ENCODE measurements around the gene NPAS3. TPM values are rescaled to one million over a fixed set of nuclear protein-coding genes. Genes with fewer than 3 reads are reported as not detected.
A peak's percentile ranks its signal among the peaks of the same experiment; 100 is the strongest.

Gene NPAS3
- total RNA-seq, 1 experiment from 2014 or later, result 0.36 TPM

GRCh38 chr14:33679025-33679424, 740.3 kb downstream of the NPAS3 start:
- Histone ChIP-seq H2AFZ (ENCODE audit: low read length) (no peak overlapping the region), H3K4me1 (ENCODE audit: insufficient read depth, low read length) (peaks cover 65% of the 10 kb centered on the region), H3F3A (ENCODE audit: low read length, unreplicated experiment) (peaks cover 6% of the 10 kb centered on the region), H3K36me3 (ENCODE audit: low read depth, low read length) (no peaks in the 10 kb centered on the region), H3K9me2 (replicated peaks; ENCODE audit: low read length) (no peaks in the 10 kb centered on the region), H3K9ac (ENCODE audit: low read length) (peak overlapping the region; percentile 23; the same call in 1 of the 2 replicates), H3K4me2 (ENCODE audit: low read length) (peak overlapping the region; percentile 59), H4K20me1 (ENCODE audit: low read length) (no peaks in the 10 kb centered on the region), H3K79me2 (ENCODE audit: low read length) (no peaks in the 10 kb centered on the region), H3K27me3 (ENCODE audit: low read length) (no peaks in the 10 kb centered on the region), H3K9me3 (ENCODE audit: low read length) (no peaks in the 10 kb centered on the region), H3K4me3 (ENCODE audit: low read length) (peak overlapping the region; percentile 41), H3K27ac (ENCODE audit: low read length) (peak overlapping the region; percentile 80)
- POLR2A ChIA-PET (ENCODE audit: unreplicated experiment), result interaction anchor here (0.6 kb wide), 1 partner anchor 37 kb away, joined by 3 read pairs; no protein-coding TSS in a partner anchor
- intact Hi-C loops (cut with micrococcal nuclease), result loop anchor here (1.0 to 5.0 kb wide), 3 partner anchors 11 to 242 kb away; no protein-coding TSS in a partner anchor
- no peak for TF ChIP-seq EZH2phosphoT487 (IDR thresholded peaks at IDR 0.05; ENCODE audit: borderline replicate concordance, low read length)
- no peak for TF ChIP-seq EZH2 (IDR thresholded peaks at IDR 0.05; ENCODE audit: low read length, unreplicated experiment)
- CTCF ChIA-PET, result interaction anchor here (1.0 kb wide), 1 partner anchor 113 kb away, joined by 3 read pairs; no protein-coding TSS in a partner anchor
- peak; percentile 9 for ATAC-seq
- no peak for DNase-seq
- BruUV-seq (replicated peaks), result no TSS peak

DNA sequence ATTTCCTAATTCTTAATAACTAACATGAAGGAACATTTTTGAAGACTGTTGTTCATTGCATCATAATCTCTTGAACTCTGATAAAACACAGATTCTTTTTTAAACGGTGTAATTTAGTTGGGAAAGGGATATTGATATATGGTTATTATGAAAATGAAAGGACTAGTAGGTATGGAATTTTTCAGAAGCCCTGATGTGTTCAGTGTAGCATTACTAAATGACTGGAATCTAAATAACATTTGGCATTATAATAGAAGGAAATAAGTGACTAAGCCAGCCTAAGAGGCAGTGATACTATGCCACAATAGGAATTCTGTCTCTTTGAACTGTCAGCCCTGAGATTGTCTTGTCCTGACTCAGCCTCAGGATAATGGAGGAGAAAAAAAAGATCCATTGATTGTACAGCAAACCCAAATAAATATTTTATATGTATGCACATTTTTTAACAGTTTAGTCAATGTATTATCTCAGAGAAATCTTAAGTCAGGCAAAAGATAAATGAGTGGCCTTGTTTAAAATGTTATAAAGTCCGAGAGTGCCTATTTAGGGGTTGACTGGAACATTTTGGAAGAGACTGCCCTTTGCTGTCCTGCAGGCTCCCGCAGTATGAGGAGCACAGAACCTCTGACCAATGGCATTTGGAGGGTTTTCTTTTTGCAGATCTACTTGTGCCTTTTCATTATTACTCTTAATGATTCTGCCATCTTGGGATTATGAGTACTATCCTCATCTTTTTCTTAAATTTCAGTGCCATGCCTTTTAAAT, 741.0 kb downstream of the NPAS3 start:
- no peaks in the 10 kb centered on the region for H3K27me3 ChIP-seq (ENCODE audit: low read length)
- no TSS peak for BruUV-seq (replicated peaks)
- ChIA-PET POLR2A (ENCODE audit: unreplicated experiment) (interaction anchor here (0.6 kb wide), 1 partner anchor 36 kb away, joined by 3 read pairs; no protein-coding TSS in a partner anchor), CTCF (interaction anchor here (1.0 kb wide), 1 partner anchor 113 kb away, joined by 3 read pairs; no protein-coding TSS in a partner anchor)
- peak overlapping the region; percentile 80 for H3K27ac ChIP-seq (ENCODE audit: low read length)
- peak overlapping the region; percentile 23 for H3K9ac ChIP-seq (ENCODE audit: low read length)
- intact Hi-C loops (cut with micrococcal nuclease), result loop anchor here (1.0 to 5.0 kb wide), 4 partner anchors 11 to 242 kb away; no protein-coding TSS in a partner anchor
- DNase-seq (peak; percentile 96), ATAC-seq (peak; percentile 92)
- no peaks in the 10 kb centered on the region for H3K79me2 ChIP-seq (ENCODE audit: low read length)
- no peaks in the 10 kb centered on the region for H3K9me2 ChIP-seq (replicated peaks; ENCODE audit: low read length)
- H3K4me3 ChIP-seq (ENCODE audit: low read length), result peak overlapping the region; percentile 41
- H3K9me3 ChIP-seq (ENCODE audit: low read length), result no peaks in the 10 kb centered on the region
- peaks cover 65% of the 10 kb centered on the region for H3K4me1 ChIP-seq (ENCODE audit: insufficient read depth, low read length)
- H3K36me3 ChIP-seq (ENCODE audit: low read depth, low read length), result no peaks in the 10 kb centered on the region
- TF ChIP-seq EZH2 (IDR thresholded peaks at IDR 0.05; ENCODE audit: low read length, unreplicated experiment), result no peak
- TF ChIP-seq EZH2phosphoT487 (IDR thresholded peaks at IDR 0.05; ENCODE audit: borderline replicate concordance, low read length), result no peak
- no peak for TF ChIP-seq CTCF (conservative IDR thresholded peaks at IDR 0.05; ENCODE audit: low read depth, low read length)
- peak overlapping the region; percentile 59 for H3K4me2 ChIP-seq (ENCODE audit: low read length)
- H2AFZ ChIP-seq (ENCODE audit: low read length), result peak overlapping the region; percentile 37
- H3F3A ChIP-seq (ENCODE audit: low read length, unreplicated experiment), result peaks cover 6% of the 10 kb centered on the region
- H4K20me1 ChIP-seq (ENCODE audit: low read length), result no peaks in the 10 kb centered on the region

GRCh38 chr14:33680873-33681272, 742.2 kb downstream of the NPAS3 start:
- Histone ChIP-seq H3K9ac (ENCODE audit: low read length) (no peak overlapping the region), H3K4me2 (ENCODE audit: low read length) (peak overlapping the region; percentile 59), H3F3A (ENCODE audit: low read length, unreplicated experiment) (peaks cover 6% of the 10 kb centered on the region), H3K27ac (ENCODE audit: low read length) (peak overlapping the region; percentile 80; the same call in 1 of the 2 replicates), H2AFZ (ENCODE audit: low read length) (no peak overlapping the region), H4K20me1 (ENCODE audit: low read length) (no peaks in the 10 kb centered on the region), H3K36me3 (ENCODE audit: low read depth, low read length) (no peaks in the 10 kb centered on the region), H3K9me3 (ENCODE audit: low read length) (no peaks in the 10 kb centered on the region), H3K79me2 (ENCODE audit: low read length) (no peaks in the 10 kb centered on the region), H3K27me3 (ENCODE audit: low read length) (no peaks in the 10 kb centered on the region), H3K4me3 (ENCODE audit: low read length) (no peak overlapping the region), H3K4me1 (ENCODE audit: insufficient read depth, low read length) (peaks cover 70% of the 10 kb centered on the region), H3K9me2 (replicated peaks; ENCODE audit: low read length) (no peaks in the 10 kb centered on the region)
- DNase-seq (no peak), ATAC-seq (no peak)
- CTCF ChIA-PET, result no interaction called here
- intact Hi-C loops (cut with micrococcal nuclease), result loop anchor here (5.0 kb wide), 1 partner anchor 36 kb away; no protein-coding TSS in a partner anchor
- POLR2A ChIA-PET (ENCODE audit: unreplicated experiment), result no interaction called here
- no TSS peak for BruUV-seq (replicated peaks)
- TF ChIP-seq EZH2 (IDR thresholded peaks at IDR 0.05; ENCODE audit: low read length, unreplicated experiment) (no peak), EZH2phosphoT487 (IDR thresholded peaks at IDR 0.05; ENCODE audit: borderline replicate concordance, low read length) (no peak), CTCF (conservative IDR thresholded peaks at IDR 0.05; ENCODE audit: low read depth, low read length) (no peak)

Measured in PC-3 (cell line).